PFSK-1 (cell line): ENCODE data around the gene CACNA1H.

ENCODE experiments used
- FOXP2 ChIP-seq: optimal IDR thresholded peaks from 2 replicates; pipeline ENCODE3; 2011; ENCODE audit warnings: borderline replicate concordance, control low read depth, inconsistent platforms; ENCODE audit not compliant: insufficient read depth; ENCODE audit errors: extremely low read length, extremely low read depth
- POLR2AphosphoS5 ChIP-seq: IDR thresholded peaks from 2 replicates; pipeline ENCODE4 v1.6.1; 2012; ENCODE audit warnings: low read depth, mild to moderate bottlenecking, control low read depth, low read length, moderate library complexity
- SIN3A ChIP-seq: IDR thresholded peaks from 2 replicates; pipeline ENCODE4 v1.6.1; 2012; ENCODE audit warnings: mild to moderate bottlenecking, low read length, moderate library complexity, borderline replicate concordance; ENCODE audit not compliant: insufficient read depth
- TAF1 ChIP-seq: IDR thresholded peaks from 2 replicates; pipeline ENCODE4 v1.6.1; 2012; ENCODE audit warnings: low read length, control low read depth, borderline replicate concordance; ENCODE audit not compliant: insufficient read depth
- TF ChIP-seq, protein P1 (sequence below), 2 experiments: IDR thresholded peaks; 2 replicates each; pipeline versions ENCODE4 v1.6.1 to v1.8.0; 2011 to 2012; ENCODE audit warnings: low read depth in 2 of 2, low read length in 2 of 2, control low read depth in 1 of 2, inconsistent platforms in 1 of 2, mild to moderate bottlenecking in 1 of 2, moderate library complexity in 1 of 2; ENCODE audit not compliant: insufficient read depth in 1 of 2

Gene CACNA1H

DNA sequence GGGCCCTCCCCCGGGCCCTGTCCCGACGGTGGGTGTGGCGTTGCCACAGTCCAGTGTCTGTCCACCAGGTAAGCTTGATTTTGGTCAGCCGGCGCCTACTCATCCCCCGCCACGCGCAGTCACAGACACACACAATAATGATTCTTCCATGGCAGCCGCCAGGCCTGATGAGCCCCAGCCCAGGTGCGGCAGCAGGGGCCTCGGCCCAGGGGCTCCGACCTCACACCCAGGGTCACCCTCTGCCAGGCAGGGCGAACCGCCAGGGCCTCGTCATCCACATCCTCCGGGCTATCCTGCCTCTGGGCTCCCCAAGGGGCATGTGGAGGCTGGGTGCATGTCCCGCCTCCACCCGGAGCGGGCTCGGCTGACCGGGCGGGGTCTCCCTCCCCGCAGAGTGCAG lies 64.6 kb downstream of the CACNA1H start:
- TF ChIP-seq FOXP2 (no peak), SIN3A (no peak), POLR2AphosphoS5 (no peak), TAF1 (no peak)
- TF ChIP-seq, protein P1, sequence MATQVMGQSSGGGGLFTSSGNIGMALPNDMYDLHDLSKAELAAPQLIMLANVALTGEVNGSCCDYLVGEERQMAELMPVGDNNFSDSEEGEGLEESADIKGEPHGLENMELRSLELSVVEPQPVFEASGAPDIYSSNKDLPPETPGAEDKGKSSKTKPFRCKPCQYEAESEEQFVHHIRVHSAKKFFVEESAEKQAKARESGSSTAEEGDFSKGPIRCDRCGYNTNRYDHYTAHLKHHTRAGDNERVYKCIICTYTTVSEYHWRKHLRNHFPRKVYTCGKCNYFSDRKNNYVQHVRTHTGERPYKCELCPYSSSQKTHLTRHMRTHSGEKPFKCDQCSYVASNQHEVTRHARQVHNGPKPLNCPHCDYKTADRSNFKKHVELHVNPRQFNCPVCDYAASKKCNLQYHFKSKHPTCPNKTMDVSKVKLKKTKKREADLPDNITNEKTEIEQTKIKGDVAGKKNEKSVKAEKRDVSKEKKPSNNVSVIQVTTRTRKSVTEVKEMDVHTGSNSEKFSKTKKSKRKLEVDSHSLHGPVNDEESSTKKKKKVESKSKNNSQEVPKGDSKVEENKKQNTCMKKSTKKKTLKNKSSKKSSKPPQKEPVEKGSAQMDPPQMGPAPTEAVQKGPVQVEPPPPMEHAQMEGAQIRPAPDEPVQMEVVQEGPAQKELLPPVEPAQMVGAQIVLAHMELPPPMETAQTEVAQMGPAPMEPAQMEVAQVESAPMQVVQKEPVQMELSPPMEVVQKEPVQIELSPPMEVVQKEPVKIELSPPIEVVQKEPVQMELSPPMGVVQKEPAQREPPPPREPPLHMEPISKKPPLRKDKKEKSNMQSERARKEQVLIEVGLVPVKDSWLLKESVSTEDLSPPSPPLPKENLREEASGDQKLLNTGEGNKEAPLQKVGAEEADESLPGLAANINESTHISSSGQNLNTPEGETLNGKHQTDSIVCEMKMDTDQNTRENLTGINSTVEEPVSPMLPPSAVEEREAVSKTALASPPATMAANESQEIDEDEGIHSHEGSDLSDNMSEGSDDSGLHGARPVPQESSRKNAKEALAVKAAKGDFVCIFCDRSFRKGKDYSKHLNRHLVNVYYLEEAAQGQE (IDR thresholded peaks at IDR 0.05; ENCODE audit: insufficient read depth in 1 of 2, low read depth in 2 of 2, low read length in 2 of 2), result no peak

DNA sequence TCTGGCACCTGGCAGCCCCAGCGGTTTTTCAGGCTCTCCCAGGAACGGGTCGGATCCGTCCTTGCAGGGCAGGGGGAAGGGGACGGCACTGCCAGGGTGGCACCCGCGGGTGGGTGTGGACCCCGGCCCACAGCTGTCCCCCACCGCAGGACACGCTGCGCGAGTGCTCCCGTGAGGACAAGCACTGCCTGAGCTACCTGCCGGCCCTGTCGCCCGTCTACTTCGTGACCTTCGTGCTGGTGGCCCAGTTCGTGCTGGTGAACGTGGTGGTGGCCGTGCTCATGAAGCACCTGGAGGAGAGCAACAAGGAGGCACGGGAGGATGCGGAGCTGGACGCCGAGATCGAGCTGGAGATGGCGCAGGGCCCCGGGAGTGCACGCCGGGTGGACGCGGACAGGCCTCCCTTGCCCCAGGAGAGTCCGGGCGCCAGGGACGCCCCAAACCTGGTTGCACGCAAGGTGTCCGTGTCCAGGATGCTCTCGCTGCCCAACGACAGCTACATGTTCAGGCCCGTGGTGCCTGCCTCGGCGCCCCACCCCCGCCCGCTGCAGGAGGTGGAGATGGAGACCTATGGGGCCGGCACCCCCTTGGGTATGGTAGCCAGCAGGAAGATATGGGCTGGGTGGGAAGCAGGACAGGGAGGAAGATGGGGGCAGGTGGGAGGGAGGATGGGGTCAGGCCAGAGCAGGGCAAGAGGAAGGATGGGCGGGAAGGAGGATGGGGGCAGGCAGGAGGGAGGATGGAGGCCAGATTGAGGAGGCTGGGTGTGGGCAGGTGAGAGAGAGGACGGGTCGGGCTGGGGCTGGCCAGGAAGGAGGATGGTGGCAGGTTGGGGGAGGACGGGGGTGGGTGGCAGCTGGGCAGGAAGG lies 65.4 kb downstream of the CACNA1H start:
- TF ChIP-seq, protein P1 (IDR thresholded peaks at IDR 0.05; ENCODE audit: insufficient read depth in 1 of 2, low read depth in 2 of 2, low read length in 2 of 2), result no peak
- TF ChIP-seq SIN3A, result no peak
- TF ChIP-seq FOXP2, result no peak
- no peak for TF ChIP-seq POLR2AphosphoS5
- no peak for TF ChIP-seq TAF1

DNA sequence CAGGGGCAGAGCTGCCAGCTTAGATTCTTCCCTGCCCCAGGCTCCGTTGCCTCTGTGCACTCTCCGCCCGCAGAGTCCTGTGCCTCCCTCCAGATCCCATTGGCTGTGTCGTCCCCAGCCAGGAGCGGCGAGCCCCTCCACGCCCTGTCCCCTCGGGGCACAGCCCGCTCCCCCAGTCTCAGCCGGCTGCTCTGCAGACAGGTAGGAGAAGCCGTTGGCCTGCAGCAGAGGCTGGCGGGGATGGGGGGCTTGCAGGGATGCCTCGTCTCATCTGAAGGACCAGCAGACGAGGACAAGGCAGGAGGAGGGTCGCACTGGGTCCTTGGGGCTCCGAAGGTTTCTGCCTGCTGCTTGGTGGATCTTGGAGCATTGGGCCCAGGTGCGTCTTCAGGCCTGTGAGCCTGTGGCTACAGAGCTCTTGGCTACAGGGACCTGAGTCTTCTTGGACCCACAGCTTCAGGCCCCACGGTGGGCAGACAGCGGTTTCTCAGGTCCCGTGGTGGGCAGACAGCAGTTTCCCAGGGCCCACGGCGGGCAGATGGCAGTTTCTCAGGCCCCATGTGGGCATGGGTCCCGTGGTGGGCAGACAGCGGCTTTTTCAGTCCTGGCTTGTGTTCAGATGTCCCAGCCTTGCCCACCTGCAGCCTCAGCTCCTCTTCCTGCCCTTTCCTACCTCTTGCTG lies 66.2 kb downstream of the CACNA1H start:
- TF ChIP-seq SIN3A, result no peak
- no peak for TF ChIP-seq FOXP2
- no peak for TF ChIP-seq POLR2AphosphoS5
- TF ChIP-seq, protein P1 (IDR thresholded peaks at IDR 0.05; ENCODE audit: insufficient read depth in 1 of 2, low read depth in 2 of 2, low read length in 2 of 2), result no peak
- no peak for TF ChIP-seq TAF1

DNA sequence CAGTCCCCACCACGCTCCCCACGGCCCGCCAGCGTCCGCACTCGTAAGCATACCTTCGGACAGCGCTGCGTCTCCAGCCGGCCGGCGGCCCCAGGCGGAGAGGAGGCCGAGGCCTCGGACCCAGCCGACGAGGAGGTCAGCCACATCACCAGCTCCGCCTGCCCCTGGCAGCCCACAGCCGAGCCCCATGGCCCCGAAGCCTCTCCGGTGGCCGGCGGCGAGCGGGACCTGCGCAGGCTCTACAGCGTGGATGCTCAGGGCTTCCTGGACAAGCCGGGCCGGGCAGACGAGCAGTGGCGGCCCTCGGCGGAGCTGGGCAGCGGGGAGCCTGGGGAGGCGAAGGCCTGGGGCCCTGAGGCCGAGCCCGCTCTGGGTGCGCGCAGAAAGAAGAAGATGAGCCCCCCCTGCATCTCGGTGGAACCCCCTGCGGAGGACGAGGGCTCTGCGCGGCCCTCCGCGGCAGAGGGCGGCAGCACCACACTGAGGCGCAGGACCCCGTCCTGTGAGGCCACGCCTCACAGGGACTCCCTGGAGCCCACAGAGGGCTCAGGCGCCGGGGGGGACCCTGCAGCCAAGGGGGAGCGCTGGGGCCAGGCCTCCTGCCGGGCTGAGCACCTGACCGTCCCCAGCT lies 67.3 kb downstream of the CACNA1H start:
- no peak for TF ChIP-seq SIN3A
- no peak for TF ChIP-seq POLR2AphosphoS5
- no peak for TF ChIP-seq TAF1
- TF ChIP-seq FOXP2, result no peak
- TF ChIP-seq, protein P1 (IDR thresholded peaks at IDR 0.05; ENCODE audit: insufficient read depth in 1 of 2, low read depth in 2 of 2, low read length in 2 of 2), result no peak
